ENCODE results near the gene ARIH1.
A peak's percentile ranks its signal among the peaks of the same experiment; 100 is the strongest.
"Not testable (repeated sequence)": the region's sequence is repeated elsewhere in the genome, so short reads cannot be mapped to it uniquely, and the experiment has no call there.

The ARIH1 gene

DNA sequence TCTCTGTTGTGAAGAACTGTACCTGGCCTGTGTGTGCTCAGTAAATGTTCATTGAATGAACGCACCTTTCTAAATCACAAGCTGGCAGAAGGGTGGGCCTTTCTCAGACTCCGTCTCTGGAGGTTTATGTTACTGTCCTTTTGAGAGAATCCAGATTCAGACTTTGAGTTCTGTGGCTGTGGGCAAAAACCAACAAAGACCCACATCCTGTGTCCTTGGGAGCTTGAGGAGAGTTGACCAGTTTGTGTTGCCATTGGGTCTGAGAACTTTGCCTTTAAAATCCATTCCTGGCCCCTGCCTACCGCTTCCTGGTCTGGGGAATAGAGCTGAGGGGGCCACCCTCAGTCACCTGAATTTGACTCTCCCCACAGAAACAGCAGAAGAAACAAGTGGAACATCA is 134.0 kb downstream of the ARIH1 start:
- DNase-seq (ENCODE audit: low spot score), result not testable (repeated sequence)

DNA sequence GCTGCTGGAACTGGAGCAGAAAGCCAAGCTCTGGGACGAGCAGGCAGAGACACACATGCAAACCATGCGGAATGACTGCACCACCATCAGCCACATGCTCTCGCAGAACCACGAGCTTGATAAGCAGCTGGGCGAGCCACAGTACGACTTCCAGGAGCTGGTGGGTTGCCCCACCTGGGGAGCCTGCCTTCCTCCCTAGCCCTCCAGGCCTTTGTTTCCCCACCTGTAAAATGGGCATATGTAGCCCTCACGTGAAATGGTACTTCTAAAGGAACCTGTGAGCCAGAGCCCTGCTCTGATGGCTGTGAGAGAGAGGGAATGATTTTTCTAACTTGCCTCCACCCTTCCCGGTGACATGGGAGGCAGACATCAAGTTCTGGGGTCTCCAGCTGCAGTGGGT is 135.7 kb downstream of the ARIH1 start:
- no peak for DNase-seq (ENCODE audit: low spot score)

DNA sequence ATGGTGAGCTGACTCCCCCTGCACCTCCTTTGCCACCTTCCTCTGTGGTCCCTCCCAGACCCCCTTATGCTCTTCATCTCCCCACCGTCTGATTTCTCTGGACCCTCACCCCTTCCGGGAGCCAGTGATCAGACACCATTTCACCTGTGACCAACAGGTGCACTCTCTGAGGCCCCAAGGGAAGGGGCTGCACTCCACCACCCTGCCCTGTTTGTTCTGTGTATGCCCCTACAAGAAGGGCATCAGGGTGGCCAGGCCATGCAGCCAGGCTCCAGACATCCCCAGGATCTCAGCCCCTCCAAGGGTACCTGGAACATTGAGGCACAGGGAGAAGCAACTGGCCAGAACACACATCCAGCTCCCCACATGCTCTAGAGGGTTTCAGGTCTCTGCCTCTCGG is 138.2 kb downstream of the ARIH1 start:
- not testable (repeated sequence) for DNase-seq (ENCODE audit: low spot score)

DNA sequence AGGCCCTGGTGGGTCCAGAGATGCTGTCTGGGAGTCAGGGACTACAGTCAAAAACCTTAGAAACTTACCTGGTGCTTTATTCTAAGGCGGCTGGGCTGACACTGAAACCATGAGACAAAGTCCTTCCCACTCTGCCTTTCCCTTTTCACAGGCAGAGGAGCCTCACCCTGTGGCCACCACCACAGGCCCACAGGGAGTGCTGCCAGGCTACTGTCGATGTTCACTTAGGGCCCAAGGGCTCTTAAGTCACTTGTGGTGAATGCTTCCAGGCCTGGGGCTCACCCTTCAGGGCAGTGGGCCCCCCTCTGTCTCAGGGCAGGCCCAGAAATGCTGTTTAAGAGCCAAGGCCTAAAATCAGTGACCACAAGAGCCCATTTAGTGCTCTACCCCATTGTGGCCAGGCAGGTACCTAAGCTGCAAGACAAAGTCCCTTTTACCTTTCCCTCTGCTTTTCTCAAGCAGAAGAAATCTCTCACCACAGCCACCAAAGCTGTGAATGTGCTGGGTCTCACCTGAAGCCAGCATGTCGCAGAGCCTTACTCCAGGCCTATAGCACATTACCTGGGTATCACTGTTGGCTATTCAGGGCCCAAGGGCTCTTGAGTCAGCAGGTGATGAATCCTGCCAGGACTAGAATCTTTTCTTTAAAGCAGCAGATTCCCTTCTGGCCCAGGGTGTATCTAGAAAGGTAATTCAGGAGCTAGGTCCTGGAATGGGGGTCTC is 140.8 kb downstream of the ARIH1 start:
- DNase-seq (ENCODE audit: low spot score), result no peak

DNA sequence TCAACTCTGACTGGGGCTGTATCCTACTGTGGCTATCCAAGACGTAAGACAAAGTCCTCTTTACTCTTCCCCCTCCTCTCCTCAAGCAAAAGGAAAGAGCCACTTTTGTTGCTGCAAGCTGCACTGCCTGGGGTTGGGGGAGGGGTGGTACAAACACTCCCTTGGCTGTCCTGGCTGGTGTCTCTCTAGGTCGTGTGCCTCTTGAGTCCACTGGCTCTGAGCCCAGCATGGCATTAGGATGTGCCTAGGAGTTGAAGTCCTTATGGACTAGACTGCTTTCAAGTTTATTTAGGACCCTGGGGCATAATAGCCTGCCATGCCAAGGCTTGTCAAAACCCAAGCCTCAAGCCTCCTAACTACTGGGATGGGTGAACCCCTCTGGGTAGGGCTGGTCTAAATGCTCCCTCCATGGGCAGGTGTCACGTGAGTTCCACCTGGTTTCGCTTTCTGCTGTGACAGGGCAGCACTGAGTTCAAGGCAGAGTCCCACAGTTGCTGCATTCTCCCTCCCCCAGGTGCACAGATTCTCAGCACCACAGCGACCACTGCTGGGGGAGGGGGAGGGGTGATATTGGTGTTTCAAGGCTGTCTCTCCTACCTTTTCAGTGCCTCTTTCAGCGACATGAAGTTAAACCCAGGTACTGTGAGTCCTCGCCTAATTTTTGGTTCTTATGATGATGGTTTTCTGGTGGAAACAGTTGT is 141.6 kb downstream of the ARIH1 start:
- not testable (repeated sequence) for DNase-seq (ENCODE audit: low spot score)

DNA sequence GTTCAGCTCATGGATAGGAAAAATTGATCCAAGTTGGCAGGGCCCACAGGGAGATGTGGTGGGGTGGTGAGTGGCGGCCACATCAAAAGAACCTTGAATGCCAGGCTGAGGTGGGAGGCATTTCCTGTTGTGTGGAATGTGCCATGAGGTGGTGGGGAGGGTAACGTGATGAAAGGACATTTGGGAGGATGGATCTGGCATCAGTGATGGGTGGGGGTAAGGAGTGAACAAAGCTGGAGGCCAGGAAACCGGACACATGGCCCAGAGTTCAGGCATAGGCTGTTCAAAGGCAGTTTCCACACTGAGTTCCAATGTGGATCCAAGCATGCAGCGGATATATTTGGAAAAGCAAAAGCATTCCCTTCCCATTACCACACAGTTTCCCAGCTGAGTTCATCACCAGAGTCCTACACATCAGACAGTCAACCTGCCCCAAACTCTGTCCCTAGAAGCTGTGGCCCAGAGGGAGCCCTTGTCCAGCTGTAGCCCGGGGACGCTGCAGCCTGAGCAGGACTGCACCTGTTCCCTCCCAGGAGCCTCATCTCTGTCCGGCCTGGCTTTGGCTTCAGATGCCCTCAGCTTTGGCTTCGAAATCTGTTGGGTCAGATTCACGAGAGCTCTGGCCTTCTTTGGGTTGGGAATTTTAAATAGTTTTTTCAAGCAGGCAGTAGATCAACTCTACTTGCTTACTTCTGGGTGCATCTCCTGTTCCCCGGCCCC is 142.5 kb downstream of the ARIH1 start:
- no peak for DNase-seq (ENCODE audit: low spot score)

DNA sequence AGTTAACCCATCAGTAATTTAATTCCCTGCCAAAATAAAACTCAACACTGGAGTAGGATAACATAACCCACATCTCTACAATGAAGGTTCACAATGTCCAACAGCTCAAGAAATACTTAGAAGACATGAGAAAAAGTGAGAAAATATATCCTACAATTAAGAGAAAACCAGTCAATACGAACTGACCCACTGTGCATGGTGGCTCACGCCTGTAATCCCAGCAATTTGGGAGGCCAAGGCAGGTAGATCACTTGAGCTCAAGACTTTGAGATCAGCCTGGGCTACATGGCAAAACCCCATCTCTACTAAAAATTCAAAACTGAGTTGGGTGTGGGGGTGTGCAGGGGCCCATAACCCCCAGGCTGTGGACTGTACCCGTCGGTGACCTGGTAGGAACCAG is 149.7 kb downstream of the ARIH1 start:
- DNase-seq (ENCODE audit: low spot score), result not testable (repeated sequence)

DNA sequence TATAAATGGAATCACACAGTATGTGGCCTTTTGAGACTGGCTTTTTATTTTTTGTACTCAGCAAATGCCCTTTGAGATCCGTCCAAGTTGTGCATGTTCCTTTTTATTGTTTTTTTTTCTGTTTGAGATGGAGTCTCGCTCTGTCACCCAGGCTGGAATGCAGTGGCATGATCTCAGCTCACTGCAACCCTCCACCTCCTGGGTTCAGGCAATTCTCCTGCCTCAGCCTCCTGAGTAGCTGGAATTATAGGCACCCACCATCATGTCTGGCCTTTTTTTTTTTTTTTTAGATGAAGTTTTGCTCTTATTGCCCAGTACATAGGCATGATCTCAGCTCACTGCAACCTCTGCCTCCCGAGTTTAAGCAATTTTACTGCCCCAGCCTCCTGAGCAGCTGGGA is 152.0 kb downstream of the ARIH1 start:
- not testable (repeated sequence) for DNase-seq (ENCODE audit: low spot score)

DNA sequence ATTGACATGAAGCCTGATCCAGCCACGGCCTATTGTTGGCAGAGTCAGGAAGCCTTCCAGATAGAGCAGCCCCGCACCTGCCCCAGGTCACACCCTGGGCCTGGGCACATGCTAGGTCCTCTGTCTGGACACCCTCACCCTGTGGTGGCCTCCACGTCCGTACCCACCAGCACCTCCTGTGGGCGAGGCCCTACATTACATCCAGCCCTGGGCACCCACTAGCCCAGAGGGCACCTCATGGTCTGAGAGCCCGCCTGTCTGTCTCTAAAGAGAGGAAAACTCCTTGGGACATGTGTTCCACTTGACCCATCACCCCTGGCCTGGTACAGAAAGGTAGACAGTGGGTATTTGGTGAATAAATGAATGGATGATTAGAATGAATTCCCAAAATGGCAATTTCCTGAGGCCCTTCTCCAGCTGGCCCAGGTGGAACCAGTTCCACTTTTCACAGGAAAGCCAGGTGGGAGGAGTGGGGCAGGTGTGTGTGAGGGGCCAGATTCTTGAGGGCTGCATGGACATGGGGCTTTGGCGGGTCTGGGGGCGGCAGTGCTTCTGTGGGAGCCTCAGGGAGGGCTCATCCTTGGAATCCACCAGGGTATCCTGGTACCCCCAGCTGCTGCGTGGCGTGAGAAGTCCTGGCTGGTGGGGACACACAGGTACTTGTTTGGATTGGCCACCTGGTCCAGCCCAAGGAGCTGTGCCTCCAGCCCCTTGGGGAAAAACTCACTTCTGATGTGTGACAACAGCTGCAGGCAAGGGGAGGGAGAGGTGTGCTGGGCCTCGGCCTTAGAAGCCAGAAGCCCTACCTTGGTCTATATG is 154.3 kb downstream of the ARIH1 start:
- DNase-seq (ENCODE audit: low spot score), result not testable (repeated sequence)

DNA sequence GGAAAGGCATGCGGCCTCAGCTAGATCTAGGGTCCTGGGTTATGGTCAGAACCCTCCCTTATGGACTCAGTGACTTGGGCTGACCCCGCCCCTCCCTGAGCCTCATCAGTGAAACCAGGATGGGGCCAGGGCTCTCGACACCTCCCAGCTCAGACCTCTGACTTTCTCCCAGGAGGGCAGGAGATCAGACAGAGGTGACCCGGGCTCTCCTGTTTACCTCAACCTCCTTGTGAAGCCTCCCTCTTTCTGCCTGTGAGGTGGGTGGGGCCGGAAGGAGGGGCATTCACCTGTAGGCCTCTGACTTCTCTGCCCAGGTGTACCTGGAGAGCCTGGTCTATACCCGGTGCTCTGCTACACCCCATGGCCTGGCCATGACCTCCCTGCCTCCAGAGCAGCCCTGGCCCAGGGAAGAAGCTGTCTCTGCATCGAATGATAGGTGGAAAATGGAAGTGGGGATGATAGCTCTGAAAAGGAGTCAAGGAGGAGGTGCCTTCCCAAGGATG is 155.0 kb downstream of the ARIH1 start:
- not testable (repeated sequence) for DNase-seq (ENCODE audit: low spot score)

DNA sequence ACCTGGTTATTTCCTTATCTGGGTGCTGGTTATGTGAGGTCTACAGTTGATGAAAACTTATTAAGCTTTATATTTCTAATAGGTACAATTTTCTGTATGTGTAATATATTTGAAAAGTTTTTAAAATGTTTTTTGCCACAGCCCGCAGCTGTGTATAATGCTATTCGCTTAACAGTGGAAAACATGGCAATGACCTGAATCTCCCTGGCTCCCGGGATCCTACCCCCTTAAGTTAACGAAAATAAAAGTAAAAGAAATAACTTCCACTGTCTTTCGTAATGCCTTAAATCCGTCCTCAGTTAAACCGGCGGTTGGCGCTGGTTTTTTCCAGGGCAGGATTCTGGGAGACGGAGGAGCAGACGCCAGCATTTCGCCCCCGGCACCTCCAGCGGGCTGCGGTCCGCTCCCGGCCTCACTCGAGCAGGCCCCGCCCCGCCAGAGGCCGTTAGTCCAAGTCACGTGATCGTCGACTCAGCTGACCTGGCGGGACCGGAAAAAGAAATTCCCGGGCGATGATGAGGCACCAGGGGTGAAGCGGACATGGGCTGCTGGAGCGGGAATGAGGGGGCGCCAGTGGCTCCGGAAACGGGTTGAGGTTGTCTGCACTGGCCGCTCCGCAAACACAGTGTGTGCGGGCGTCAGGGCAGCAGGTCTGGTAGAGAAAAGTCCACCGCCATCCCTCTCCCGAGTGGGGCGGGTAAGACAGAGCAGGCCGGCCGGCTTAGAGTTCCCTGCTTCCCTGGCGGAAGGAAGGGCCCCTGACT is 162.6 kb downstream of the ARIH1 start:
- peak; percentile 51 for DNase-seq (ENCODE audit: low spot score)

DNA sequence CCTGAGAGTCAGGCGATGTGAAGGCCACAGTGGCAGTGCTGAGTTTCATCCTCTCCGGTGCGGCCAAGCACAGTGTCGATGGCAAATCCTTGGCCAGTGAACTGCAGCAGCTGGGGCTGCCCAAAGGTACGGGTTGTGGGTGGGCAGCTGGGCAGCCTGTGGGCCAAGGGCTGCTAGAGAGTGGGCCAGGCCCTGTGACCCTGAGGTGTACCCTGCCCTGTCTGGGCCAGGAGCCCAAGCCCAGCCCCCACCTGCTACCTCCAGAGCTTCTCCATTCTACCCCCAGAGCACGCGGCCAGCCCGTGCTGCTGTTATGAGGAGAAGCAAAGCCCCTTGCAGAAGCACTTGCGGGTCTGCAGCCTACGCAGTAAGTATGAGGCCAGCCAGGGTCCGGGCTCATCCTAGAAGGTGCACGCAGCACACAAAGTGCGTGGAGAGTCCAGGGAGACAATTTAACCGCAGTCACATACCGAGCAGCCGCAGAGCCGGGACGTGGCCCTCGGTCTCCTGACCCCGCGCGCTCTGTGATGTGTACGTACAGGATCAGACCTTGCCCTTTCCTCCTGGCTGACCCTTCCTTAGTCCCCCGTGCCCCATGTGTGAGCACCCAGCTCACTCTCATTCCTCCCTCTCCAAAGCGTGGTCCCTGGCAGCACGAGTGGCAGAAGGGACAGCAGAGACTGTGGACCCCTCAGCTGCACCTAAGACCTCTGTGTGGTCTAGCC is 165.8 kb downstream of the ARIH1 start:
- DNase-seq (ENCODE audit: low spot score), result not testable (repeated sequence)

DNA sequence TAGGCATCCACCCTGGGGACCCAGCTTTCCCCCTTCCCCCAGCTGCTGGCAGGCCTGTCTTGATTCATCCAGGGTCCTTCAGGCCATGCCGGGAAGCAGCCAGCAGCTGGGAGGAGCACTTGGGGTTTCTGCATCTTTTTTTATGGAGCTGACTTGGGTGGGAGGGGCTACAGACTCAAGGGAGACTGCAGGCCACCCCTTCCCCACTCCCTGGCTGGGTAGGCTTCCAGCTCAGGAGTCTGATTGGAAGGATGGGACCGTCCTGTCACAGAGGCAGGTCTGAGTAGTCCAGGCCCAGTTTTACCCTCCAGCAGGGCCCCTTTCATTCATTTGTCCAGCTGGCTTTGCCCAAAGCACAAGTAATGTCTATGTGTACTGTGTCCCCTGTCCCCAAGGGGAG is 168.1 kb downstream of the ARIH1 start:
- DNase-seq (ENCODE audit: low spot score), result not testable (repeated sequence)

DNA sequence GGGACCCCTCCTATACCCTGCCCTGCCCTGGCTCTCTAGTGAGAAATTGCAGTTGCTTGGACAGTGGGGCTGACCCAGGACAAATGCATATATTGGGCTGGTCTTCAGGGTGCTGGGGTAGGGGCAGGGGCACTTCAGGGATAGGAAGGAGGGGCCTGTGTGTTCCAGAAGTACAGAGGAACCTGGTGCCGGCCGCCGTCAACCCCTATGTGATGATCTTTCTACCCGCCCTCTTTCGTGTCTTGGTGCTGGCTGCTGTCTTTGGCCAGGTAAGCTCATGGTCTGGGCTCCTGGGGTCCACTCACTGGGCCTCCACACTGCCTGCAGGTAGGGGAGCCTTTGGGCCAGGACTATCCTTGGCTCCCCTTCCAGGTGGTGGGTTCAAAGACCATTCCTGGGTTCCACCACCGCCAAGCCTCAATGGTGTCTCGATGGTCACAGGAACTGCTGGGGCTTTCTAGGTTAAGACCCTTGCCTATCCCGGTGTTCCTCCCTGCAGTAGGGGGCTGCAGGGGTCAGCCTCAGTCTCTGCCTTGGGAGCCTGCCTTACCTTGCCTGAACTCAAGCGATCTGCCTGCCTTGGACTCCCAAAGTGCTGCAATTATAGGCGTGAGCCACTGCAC is 174.6 kb downstream of the ARIH1 start:
- not testable (repeated sequence) for DNase-seq (ENCODE audit: low spot score)
